Myocyte (in vitro differentiated cells): ENCODE data around the gene BCAS1. TPM values are rescaled to one million over a fixed set of nuclear protein-coding genes. Genes with fewer than 3 reads are reported as not detected.

Experiments
- DNase-seq: peaks from one replicate; pipeline ENCODE4 v3.0.0-alpha.2; 2012; ENCODE audit warnings: low read depth
- total RNA-seq: library from RNA; depleted of rRNA; stranded (reverse); fragments of >200 nt; gene quantifications from 2 replicates; pipeline ENCODE4 v1.2.3, GENCODE V29; 2014

The BCAS1 gene
- total RNA-seq, 1 donor from 2014 or later, result 5.0 TPM

- DNase-seq, result no peak
Observed at GRCh38 chr20:54079652-54080051, 9.3 kb upstream of the BCAS1 start.

GRCh38 chr20:54078296-54078984 is 8.0 kb upstream of the BCAS1 start:
- DNase-seq, result no peak

- DNase-seq, result no peak
Observed at GRCh38 chr20:54076259-54076658, 5.9 kb upstream of the BCAS1 start.

GRCh38 chr20:54075322-54075721 is 4.9 kb upstream of the BCAS1 start:
- no peak for DNase-seq

GRCh38 chr20:54074511-54074910 is 4.1 kb upstream of the BCAS1 start:
- DNase-seq, result no peak

GRCh38 chr20:54073288-54073687 is 2.9 kb upstream of the BCAS1 start:
- DNase-seq, result no peak

GRCh38 chr20:54069501-54069971 is 858 bp downstream of the BCAS1 start:
- no peak for DNase-seq

GRCh38 chr20:54068966-54069365 is 1.4 kb downstream of the BCAS1 start:
- no peak for DNase-seq

GRCh38 chr20:54068495-54068894 is 1.9 kb downstream of the BCAS1 start:
- DNase-seq, result no peak

GRCh38 chr20:54067606-54068174 is 2.7 kb downstream of the BCAS1 start:
- peak; percentile 86 for DNase-seq

GRCh38 chr20:54065601-54066038 is 4.8 kb downstream of the BCAS1 start:
- no peak for DNase-seq

- no peak for DNase-seq
Observed at GRCh38 chr20:54064939-54065338, 5.5 kb downstream of the BCAS1 start.

- no peak for DNase-seq
Observed at GRCh38 chr20:54063992-54064676, 6.3 kb downstream of the BCAS1 start.

GRCh38 chr20:54063580-54063979 is 6.8 kb downstream of the BCAS1 start:
- no peak for DNase-seq

GRCh38 chr20:54062812-54063280 is 7.5 kb downstream of the BCAS1 start:
- peak; percentile 71 for DNase-seq

- peak; percentile 54 for DNase-seq
Observed at GRCh38 chr20:54061101-54061881, 9.1 kb downstream of the BCAS1 start.

GRCh38 chr20:54059691-54060364 is 10.6 kb downstream of the BCAS1 start:
- peak; percentile 39 for DNase-seq

GRCh38 chr20:54058420-54059139 is 11.8 kb downstream of the BCAS1 start:
- no peak for DNase-seq

- DNase-seq, result no peak
Observed at GRCh38 chr20:54056762-54057639, 13.4 kb downstream of the BCAS1 start.
